Stimulated activated CD4-positive, alpha-beta T cell treated with anti-CD3 and anti-CD28 coated beads, Interleukin-15, amount 100 ng/mL, for 24 hours (primary cell): ENCODE data around the gene GNB5.
"Not testable (repeated sequence)": the region's sequence is repeated elsewhere in the genome, so short reads cannot be mapped to it uniquely, and the experiment has no call there.

Experiments
- DNase-seq: peaks from one replicate; pipeline ENCODE4 v3.0.0-alpha.2; 2020

The GNB5 gene

GRCh38 chr15:52086011-52086786, 105.0 kb downstream of the GNB5 start:
- no peak for DNase-seq

GRCh38 chr15:52085299-52085698, 105.9 kb downstream of the GNB5 start:
- DNase-seq, result no peak

DNA sequence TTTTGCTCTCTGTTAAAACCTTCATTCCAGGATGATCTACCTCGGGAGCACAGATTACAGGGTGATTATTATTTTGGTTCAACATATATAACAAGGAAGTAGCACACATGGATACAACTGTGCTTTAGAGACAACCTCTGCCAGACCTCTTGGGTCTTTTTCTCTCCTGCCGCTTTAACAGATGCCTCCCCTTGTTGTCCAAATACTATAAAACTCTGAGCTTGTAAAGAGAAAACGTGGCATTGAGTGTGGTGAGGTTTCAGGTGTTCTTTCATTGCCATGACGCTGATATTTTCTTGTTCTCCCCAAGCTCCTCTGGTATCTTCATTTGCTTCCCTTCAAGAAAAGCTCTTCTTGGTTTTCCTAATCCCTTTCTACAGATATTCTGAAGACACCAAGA, 107.6 kb downstream of the GNB5 start:
- no peak for DNase-seq

GRCh38 chr15:52083037-52083359, 108.2 kb downstream of the GNB5 start:
- not testable (repeated sequence) for DNase-seq

DNA sequence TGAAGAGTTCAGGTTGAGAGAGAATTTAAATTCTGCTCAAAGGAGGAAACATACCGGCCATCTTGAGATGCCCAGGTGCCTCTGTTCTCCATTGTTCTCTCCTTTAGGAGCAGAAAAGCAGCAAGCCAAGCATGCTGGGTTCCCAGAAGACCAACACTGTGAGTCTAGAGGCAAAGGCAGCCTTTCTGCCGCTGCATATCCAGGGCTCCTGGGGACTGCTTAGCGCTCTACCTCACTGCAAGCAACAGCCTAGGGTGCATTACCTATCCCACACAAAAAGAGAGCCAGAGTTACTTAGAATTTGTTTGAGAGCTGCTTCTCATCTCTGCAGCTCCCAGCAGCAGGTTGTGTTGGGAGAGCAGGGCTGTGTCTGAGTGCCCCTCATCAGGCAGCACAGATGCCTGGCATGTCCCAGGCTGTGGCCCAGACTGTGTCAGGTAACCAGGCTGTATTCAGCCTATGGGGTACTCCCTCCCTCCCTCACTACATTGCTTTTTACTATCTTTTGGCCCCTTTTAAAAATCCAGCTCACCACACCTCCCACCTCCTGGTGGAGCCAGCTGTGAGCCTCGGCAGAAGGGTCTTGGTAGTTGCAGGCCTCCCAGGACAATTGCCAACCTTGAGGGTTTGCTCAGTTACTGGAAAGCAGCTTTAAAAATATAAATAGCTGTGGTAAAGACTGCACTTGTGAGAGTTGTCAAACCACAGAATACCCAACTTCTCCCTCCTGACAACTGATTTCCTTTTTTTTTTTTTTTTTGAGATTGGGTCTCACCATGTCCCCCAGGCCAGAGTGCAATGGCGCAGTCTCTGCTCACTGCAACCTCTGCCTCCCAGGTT, 108.8 kb downstream of the GNB5 start:
- no peak for DNase-seq

GRCh38 chr15:52080706-52081392, 110.3 kb downstream of the GNB5 start:
- no peak for DNase-seq

GRCh38 chr15:52080031-52080430, 111.2 kb downstream of the GNB5 start:
- no peak for DNase-seq

GRCh38 chr15:52078876-52079700, 112.1 kb downstream of the GNB5 start:
- DNase-seq, result peak; percentile 92

DNA sequence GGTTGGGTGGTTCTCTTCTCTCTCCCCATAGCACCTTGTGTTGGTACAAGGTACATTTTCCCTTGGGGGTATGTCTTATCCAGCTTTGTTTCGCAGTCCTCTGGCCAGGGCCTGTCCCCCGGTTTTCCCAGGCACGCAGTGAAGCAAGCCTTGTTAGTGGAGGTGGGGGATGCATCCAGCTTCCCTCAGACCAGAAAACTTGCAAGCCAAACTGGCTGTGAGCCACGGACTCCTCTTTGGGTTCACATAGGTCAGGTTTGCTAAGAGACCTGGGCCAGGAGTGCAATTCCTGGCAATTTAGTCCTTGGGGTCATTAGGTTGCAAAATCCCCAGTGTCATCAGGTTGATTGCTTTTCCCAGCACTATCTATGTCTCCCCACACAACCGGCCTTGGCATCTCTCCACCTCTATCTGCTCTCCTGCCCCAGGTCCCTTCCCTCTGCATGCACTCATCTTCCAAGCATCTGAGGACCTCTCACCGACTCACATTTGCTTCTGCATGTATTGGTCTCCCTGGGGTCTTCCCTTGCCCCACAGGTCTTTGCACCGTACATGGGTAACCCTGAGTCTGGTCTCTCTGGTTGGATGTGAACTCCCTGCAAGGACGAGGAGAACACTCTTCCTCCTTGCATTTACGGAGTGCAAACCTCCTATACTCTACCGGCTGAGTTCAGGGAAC, 112.9 kb downstream of the GNB5 start:
- no peak for DNase-seq

GRCh38 chr15:52076889-52077781, 114.1 kb downstream of the GNB5 start:
- DNase-seq, result peak; percentile 25

DNA sequence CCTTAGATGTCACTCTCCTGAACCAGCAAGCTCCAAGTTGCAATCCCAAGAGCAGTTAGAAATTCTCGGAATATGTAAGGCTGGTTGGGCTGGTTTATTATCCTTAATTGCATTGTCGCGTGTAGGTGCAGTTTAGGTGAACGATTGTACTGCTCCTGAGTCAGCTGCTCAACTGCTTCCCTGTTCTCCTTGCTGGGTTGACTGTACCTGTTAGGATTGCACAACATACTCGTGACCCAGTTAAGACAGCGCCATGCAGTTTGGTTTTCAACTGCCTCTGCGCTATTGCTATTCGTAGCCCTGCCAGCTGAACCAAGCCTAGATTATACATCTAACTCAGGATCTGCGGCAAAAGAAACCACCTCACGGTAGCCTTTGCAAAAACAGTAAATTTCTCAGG, 119.6 kb downstream of the GNB5 start:
- no peak for DNase-seq

DNA sequence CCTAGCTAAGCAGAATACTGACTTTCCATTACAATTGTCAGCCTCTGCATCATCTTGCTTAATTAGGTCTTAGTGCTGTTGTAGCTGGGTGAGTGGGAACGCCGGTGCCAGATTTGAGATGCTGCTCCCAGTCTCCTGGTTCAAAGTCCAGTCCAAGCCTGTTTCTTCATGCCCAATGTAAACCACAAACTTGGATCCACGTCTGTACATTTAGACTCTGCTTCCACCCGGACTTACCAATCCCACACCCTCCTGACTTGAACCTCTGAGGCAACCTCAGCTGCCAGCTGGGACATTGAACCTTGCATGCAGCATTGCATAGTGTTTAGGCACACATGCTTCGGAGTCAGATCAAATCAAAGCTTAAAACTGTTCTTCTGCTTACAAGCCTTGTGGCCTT, 121.6 kb downstream of the GNB5 start:
- DNase-seq, result no peak

- no peak for DNase-seq
These were observed 123.1 kb downstream of the GNB5 start for GRCh38 chr15:52068004-52068615.

DNA sequence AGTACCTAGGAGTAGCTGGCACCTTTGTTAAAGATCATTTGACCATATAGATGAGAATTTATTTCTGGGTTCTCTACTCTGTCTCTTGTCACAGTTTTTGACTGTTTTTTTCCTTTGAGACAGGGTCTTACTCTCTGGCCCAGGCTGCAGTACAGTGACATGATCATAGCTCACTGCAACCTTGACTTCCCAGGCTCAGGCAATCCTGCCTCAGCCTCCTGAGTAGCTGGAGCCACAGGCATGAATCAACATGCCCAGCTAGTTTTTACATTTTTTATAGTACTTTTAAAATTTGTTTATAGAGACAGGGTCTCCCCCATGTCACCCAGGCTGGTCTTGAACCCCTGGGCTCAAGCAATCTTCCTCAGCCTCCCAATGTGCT, 123.7 kb downstream of the GNB5 start:
- DNase-seq, result no peak

DNA sequence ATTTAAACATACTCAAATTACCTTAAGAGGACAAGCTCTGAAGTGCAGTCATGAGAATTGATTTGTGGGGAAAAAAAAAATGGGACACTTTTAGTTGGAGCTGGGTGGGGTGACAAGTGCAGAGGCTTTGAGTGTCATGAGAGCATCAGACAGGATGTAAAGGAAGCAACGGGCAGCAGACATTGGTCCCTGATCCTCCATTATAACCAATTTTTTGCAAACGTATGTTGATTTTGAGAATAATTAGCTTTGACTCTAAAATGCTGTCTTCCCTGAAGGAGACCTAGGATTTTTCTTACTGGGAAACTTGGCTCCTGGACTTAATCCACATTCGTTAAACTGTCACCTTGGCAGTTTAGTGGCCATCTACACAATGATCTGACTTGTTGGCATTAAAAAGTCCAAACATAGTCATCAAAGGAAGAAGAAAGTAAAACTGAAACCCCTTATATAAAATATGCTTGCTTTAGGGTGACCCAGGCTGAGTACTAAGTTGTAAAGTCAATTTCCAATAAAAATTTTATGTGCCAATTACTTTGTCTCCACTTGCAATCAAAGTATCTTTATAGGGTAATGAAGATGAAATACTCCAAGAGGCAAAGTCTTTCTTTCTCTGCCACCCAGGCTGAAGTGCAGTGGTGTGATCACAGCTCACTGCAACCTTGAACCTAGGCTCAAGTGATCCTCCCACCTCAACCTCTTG, 124.2 kb downstream of the GNB5 start:
- no peak for DNase-seq
